Dedifferentiated amniotic fluid mesenchymal stem cell (primary cell): ENCODE data around the gene TOB1.
A peak's percentile ranks its signal among the peaks of the same experiment; 100 is the strongest.

Experiments
- DNase-seq: peaks from one replicate; pipeline ENCODE4 v3.0.0-alpha.2; 2016; ENCODE audit errors: extremely low spot score

Gene TOB1

GRCh38 chr17:50845240-50846147 lies 20.7 kb downstream of the TOB1 start:
- no peak for DNase-seq

GRCh38 chr17:50844117-50844700 lies 21.9 kb downstream of the TOB1 start:
- DNase-seq = no peak

- no peak for DNase-seq
Observed at GRCh38 chr17:50843150-50843905, 22.8 kb downstream of the TOB1 start.

GRCh38 chr17:50842506-50843149 lies 23.5 kb downstream of the TOB1 start:
- DNase-seq = no peak

- DNase-seq = peak; percentile 62
Observed at GRCh38 chr17:50841949-50842354, 24.2 kb downstream of the TOB1 start.

GRCh38 chr17:50841277-50841948 lies 24.7 kb downstream of the TOB1 start:
- DNase-seq = no peak

GRCh38 chr17:50840311-50840851 lies 25.8 kb downstream of the TOB1 start:
- DNase-seq = no peak

GRCh38 chr17:50839591-50840310 lies 26.4 kb downstream of the TOB1 start:
- DNase-seq = no peak

GRCh38 chr17:50837980-50838954 lies 27.9 kb downstream of the TOB1 start:
- no peak for DNase-seq

GRCh38 chr17:50837286-50837979 lies 28.7 kb downstream of the TOB1 start:
- no peak for DNase-seq

- no peak for DNase-seq
Observed at GRCh38 chr17:50836826-50837225, 29.3 kb downstream of the TOB1 start.

- DNase-seq = no peak
Observed at GRCh38 chr17:50835301-50836234, 30.6 kb downstream of the TOB1 start, which contains the start of gene WFIKKN2. TSS of gene WFIKKN2 (plus strand) at chr17:50835586. CDS start at chr17:50835938, 352 bp downstream.

GRCh38 chr17:50834429-50835300 lies 31.5 kb downstream of the TOB1 start:
- peak; percentile 25 for DNase-seq

- no peak for DNase-seq
Observed at GRCh38 chr17:50833510-50834428, 32.4 kb downstream of the TOB1 start.

GRCh38 chr17:50832864-50833381 lies 33.2 kb downstream of the TOB1 start:
- no peak for DNase-seq
